ENCODE results near the gene SEPTIN6.

The SEPTIN6 gene

GRCh38 chrX:119646515-119646914 lies 46.5 kb downstream of the SEPTIN6 start:
- no peak for TF ChIP-seq ZFX (IDR thresholded peaks at IDR 0.05)
- no peak for TF ChIP-seq CTCF (conservative IDR thresholded peaks at IDR 0.05)
- H3K27ac ChIP-seq = no peak overlapping the region

DNA sequence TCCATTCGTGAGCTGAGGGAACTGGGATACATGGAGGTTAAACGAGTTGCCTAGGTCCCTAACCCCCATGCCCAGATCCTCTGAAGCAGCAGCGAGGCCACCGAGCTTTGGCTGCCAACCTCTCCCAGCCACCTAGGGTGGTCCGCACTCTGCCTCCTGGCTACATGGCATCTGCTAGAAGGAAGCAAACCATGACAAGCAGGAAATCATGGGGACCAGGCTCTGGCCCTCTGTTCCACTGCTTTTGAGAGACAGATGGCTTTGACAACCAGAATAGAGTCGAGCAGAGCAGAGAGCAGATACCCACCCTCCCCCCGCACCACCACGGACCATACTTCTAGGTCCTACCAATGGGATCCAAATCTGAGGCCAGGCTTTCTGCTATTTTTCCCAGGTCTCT lies 49.3 kb downstream of the SEPTIN6 start:
- no peak overlapping the region for H3K27ac ChIP-seq
- TF ChIP-seq CTCF (conservative IDR thresholded peaks at IDR 0.05) (no peak), ZFX (IDR thresholded peaks at IDR 0.05) (no peak)
